ENCODE measurements around the gene RASAL2. TPM values are rescaled to one million over a fixed set of nuclear protein-coding genes. Genes with fewer than 3 reads are reported as not detected.

The RASAL2 gene
- total RNA-seq, 1 experiment from 2014 or later = 22.2 TPM

DNA sequence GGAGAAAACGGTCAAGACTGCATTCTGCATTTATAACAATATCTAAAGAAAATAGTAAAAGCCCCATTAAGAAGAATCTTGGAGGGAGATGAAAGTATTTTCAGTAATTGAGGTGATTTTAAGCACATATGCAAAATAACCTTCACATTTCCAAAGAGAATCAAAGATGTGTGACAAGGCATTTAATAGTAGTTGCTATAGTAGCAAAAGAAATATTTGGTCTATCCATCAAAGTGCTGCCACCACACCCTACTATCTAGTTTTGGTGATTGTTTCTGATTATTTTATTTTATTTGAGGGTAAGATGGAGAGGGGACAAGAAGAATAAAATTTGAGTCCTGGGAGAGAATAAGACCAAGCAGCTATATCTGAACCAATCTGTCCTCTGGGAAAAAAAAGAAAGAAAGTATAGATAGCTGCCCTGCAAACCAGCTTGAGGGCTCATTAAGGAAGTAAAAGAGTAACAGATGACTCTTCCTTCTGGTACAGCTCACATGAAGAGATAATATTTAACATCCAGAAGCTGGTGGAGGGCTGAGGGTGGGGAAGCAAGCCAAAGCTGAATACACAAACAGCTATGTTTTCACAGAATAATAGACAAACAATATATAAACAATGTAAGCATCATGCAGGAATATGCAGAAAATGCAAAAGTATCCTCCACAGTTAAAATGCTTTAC lies 47.2 kb upstream of the RASAL2 start:
- no peaks in the 10 kb centered on the region for H3K27me3 Mint-ChIP-seq (ENCODE audit: low read depth)
- DNase-seq = no peak
- H3K27ac ChIP-seq (ENCODE audit: insufficient read length, low read depth, low read length) = no peak overlapping the region
- H2BK120ac ChIP-seq (ENCODE audit: low read depth, low read length, poor library complexity, severe bottlenecking) = no peak overlapping the region
- no peak overlapping the region for H3K4me2 ChIP-seq (ENCODE audit: insufficient read depth, insufficient read length, low read length)
- no peak overlapping the region for H4K5ac ChIP-seq (ENCODE audit: insufficient read length, low read depth, low read length)
- no CpG with 5 or more reads among the region's 1 CpG for WGBS (ENCODE audit: extremely low coverage, insufficient read length, low lambda C conversion rate)
- no peak overlapping the region for H2BK12ac ChIP-seq (ENCODE audit: insufficient read length, low read depth, low read length)
- no peaks in the 10 kb centered on the region for H3K79me2 ChIP-seq (ENCODE audit: insufficient read depth, low read length)
- no peak overlapping the region for H4K91ac ChIP-seq (ENCODE audit: insufficient read length, low read depth, low read length)
- H4K8ac ChIP-seq (replicated peaks; ENCODE audit: insufficient read length, low read depth, low read length) = no peak overlapping the region
- H2BK5ac ChIP-seq (ENCODE audit: insufficient read length, low read length) = no peak overlapping the region
- H3K4ac ChIP-seq (ENCODE audit: low read depth, low read length) = no peak overlapping the region
- H3K56ac ChIP-seq (ENCODE audit: insufficient read length, low read depth, low read length) = no peak overlapping the region
- no peaks in the 10 kb centered on the region for H3K9me3 ChIP-seq (ENCODE audit: control insufficient read depth, low read depth, low read length)
- no peak overlapping the region for H3K14ac ChIP-seq (ENCODE audit: insufficient read depth, low read length)
- no peaks in the 10 kb centered on the region for H3K36me3 Mint-ChIP-seq (ENCODE audit: insufficient read depth in 1 of 3, low read depth in 3 of 3)
- no peak overlapping the region for H2BK15ac ChIP-seq (ENCODE audit: low read depth, low read length)
- no peak overlapping the region for H3K9ac ChIP-seq (ENCODE audit: extremely low read depth, insufficient read length, low read length)
- no peak overlapping the region for H3T11ph ChIP-seq (ENCODE audit: low read length)
- TF ChIP-seq, protein P1, sequence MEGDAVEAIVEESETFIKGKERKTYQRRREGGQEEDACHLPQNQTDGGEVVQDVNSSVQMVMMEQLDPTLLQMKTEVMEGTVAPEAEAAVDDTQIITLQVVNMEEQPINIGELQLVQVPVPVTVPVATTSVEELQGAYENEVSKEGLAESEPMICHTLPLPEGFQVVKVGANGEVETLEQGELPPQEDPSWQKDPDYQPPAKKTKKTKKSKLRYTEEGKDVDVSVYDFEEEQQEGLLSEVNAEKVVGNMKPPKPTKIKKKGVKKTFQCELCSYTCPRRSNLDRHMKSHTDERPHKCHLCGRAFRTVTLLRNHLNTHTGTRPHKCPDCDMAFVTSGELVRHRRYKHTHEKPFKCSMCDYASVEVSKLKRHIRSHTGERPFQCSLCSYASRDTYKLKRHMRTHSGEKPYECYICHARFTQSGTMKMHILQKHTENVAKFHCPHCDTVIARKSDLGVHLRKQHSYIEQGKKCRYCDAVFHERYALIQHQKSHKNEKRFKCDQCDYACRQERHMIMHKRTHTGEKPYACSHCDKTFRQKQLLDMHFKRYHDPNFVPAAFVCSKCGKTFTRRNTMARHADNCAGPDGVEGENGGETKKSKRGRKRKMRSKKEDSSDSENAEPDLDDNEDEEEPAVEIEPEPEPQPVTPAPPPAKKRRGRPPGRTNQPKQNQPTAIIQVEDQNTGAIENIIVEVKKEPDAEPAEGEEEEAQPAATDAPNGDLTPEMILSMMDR (conservative IDR thresholded peaks at IDR 0.05) = no peak
- H4K20me1 ChIP-seq (ENCODE audit: control insufficient read depth, insufficient read depth, insufficient read length) = no peaks in the 10 kb centered on the region
- H2AK5ac ChIP-seq (ENCODE audit: insufficient read length, low read length) = no peak overlapping the region
- H3K23ac ChIP-seq (ENCODE audit: insufficient read length, low read depth, low read length) = no peak overlapping the region
- H3K4me3 Mint-ChIP-seq = no peak overlapping the region
- no peaks in the 10 kb centered on the region for H3K79me1 ChIP-seq (ENCODE audit: insufficient read depth, low read depth, low read length, poor library complexity, severe bottlenecking)
- H3K4me1 ChIP-seq (ENCODE audit: insufficient read depth, low read length) = peaks cover 5% of the 10 kb centered on the region; the same call in 1 of the 2 replicates
- no peak overlapping the region for H3K18ac ChIP-seq (ENCODE audit: insufficient read length, low read depth, low read length)
- H2AFZ ChIP-seq (ENCODE audit: low read length) = no peak overlapping the region
- no peak overlapping the region for H3K27ac Mint-ChIP-seq
- no peaks in the 10 kb centered on the region for H3K9me3 Mint-ChIP-seq
- peaks cover 17 to 23% of the 10 kb centered on the region in 2 experiments for H3K4me1 Mint-ChIP-seq
- no peaks in the 10 kb centered on the region for H3K23me2 ChIP-seq (ENCODE audit: insufficient read length, low read depth, low read length, poor library complexity, severe bottlenecking)
- no peak overlapping the region for H2BK20ac ChIP-seq (ENCODE audit: low read depth, low read length, poor library complexity, severe bottlenecking)
- H3K27me3 ChIP-seq (ENCODE audit: insufficient read depth, low read length) = no peaks in the 10 kb centered on the region
